ENCODE measurements around the gene LGI4.

The LGI4 gene

GRCh38 chr19:35144600-35145436, 10.0 kb upstream of the LGI4 start:
- Histone ChIP-seq H3K9ac (ENCODE audit: low read length) (no peak overlapping the region), H3K4me3 (ENCODE audit: low read length) (no peak overlapping the region), H3K36me3 (ENCODE audit: control insufficient read depth, insufficient read depth, low read length) (no peaks in the 10 kb centered on the region), H3K4me1 (ENCODE audit: control insufficient read depth, insufficient read depth, low read length) (peaks cover 21% of the 10 kb centered on the region), H3K9me3 (ENCODE audit: control insufficient read depth, low read length) (no peaks in the 10 kb centered on the region), H3K27me3 (ENCODE audit: control insufficient read depth, insufficient read depth, low read length) (peaks cover 21% of the 10 kb centered on the region)

DNA sequence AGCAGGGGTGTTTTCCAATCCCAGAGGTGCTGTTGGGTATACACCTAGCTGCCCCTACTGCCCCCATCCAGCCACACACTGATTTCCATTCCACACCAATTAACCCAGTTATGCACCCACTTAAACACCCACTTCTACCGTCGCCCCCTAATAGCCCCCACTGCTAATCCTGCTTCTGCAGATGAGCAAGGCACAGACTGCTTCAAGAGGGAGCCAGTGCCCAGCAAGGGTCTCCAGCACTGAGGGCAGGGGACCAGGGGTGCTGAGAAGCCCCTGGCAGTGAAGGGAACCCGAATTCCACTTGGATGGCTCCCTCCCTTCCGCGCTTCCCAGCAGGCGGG, 9.4 kb upstream of the LGI4 start:
- Histone ChIP-seq H3K36me3 (ENCODE audit: control insufficient read depth, insufficient read depth, low read length) (no peaks in the 10 kb centered on the region), H3K9me3 (ENCODE audit: control insufficient read depth, low read length) (no peaks in the 10 kb centered on the region), H3K4me3 (ENCODE audit: low read length) (no peak overlapping the region), H3K27me3 (ENCODE audit: control insufficient read depth, insufficient read depth, low read length) (peaks cover 21% of the 10 kb centered on the region), H3K4me1 (ENCODE audit: control insufficient read depth, insufficient read depth, low read length) (peaks cover 21% of the 10 kb centered on the region), H3K9ac (ENCODE audit: low read length) (no peak overlapping the region)

DNA sequence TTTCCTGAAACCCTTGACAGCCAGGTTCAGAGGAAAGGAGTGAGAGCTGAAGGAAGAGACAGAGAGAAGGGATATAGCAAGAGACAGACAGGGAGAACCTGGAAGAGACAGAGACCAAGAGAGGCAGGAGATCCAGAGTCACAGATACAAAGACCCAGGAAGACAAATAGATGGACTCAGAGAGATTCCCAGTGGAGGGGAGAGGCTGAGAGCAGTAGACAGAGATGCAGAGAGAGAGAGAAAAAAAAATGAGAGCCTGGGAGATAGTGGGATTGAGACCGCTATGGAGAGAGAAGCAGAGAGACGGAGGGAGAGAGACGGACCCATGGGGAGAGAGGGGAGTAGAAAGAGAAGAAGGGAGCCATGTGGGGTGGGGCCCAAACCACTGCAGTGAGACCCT, 9.0 kb upstream of the LGI4 start:
- H3K36me3 ChIP-seq (ENCODE audit: control insufficient read depth, insufficient read depth, low read length), result no peaks in the 10 kb centered on the region
- H3K9me3 ChIP-seq (ENCODE audit: control insufficient read depth, low read length), result no peaks in the 10 kb centered on the region
- peaks cover 21% of the 10 kb centered on the region for H3K27me3 ChIP-seq (ENCODE audit: control insufficient read depth, insufficient read depth, low read length)
- no peak overlapping the region for H3K9ac ChIP-seq (ENCODE audit: low read length)
- no peak overlapping the region for H3K4me3 ChIP-seq (ENCODE audit: low read length)
- peaks cover 21% of the 10 kb centered on the region for H3K4me1 ChIP-seq (ENCODE audit: control insufficient read depth, insufficient read depth, low read length)

DNA sequence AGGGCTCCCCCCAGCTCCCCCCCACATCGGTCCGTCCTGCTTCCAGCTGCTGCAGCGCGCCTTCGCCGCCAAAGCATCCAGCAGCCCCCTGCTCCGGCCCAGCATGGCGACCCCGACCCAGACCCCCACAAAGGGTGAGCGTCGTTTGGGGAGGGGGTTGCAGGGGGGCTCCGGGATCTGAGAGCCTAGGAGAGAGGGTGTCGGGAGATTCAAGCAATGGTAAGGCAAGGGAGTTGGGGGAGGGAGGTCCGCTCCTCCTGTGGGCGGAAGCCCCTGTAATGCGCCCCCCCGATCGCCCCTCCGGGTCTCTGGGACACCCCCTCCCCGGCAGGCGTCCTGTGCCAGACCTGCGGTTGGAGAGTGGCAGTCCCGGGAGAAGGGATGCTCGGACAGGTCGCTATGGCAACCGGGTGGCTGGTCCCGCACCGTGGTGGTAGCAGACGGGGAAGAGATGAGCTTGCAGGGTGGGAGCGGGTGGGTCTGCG, 8.4 kb upstream of the LGI4 start, which contains the start of gene FXYD7:
FXYD7 (plus strand) TSS at position 25 of the 485 bp plus-strand sequence; CDS start at position 104, 79 bp downstream.
- peak within 1 kb of the TSS; percentile 10 for H3K9ac ChIP-seq (ENCODE audit: low read length)
- H3K4me3 ChIP-seq (ENCODE audit: low read length), result no peak within 1 kb of the TSS
- H3K9me3 ChIP-seq (ENCODE audit: control insufficient read depth, low read length), result no peaks in the 10 kb centered on the region
- no peaks in the 10 kb centered on the region for H3K36me3 ChIP-seq (ENCODE audit: control insufficient read depth, insufficient read depth, low read length)
- H3K27me3 ChIP-seq (ENCODE audit: control insufficient read depth, insufficient read depth, low read length), result peaks cover 21% of the 10 kb centered on the region
- H3K4me1 ChIP-seq (ENCODE audit: control insufficient read depth, insufficient read depth, low read length), result peaks cover 21% of the 10 kb centered on the region

GRCh38 chr19:35142606-35143230, 7.9 kb upstream of the LGI4 start:
- Histone ChIP-seq H3K9me3 (ENCODE audit: control insufficient read depth, low read length) (no peaks in the 10 kb centered on the region), H3K27me3 (ENCODE audit: control insufficient read depth, insufficient read depth, low read length) (peaks cover 21% of the 10 kb centered on the region), H3K36me3 (ENCODE audit: control insufficient read depth, insufficient read depth, low read length) (no peaks in the 10 kb centered on the region), H3K4me1 (ENCODE audit: control insufficient read depth, insufficient read depth, low read length) (peaks cover 21% of the 10 kb centered on the region), H3K9ac (ENCODE audit: low read length) (peak overlapping the region; percentile 10), H3K4me3 (ENCODE audit: low read length) (no peak overlapping the region)

DNA sequence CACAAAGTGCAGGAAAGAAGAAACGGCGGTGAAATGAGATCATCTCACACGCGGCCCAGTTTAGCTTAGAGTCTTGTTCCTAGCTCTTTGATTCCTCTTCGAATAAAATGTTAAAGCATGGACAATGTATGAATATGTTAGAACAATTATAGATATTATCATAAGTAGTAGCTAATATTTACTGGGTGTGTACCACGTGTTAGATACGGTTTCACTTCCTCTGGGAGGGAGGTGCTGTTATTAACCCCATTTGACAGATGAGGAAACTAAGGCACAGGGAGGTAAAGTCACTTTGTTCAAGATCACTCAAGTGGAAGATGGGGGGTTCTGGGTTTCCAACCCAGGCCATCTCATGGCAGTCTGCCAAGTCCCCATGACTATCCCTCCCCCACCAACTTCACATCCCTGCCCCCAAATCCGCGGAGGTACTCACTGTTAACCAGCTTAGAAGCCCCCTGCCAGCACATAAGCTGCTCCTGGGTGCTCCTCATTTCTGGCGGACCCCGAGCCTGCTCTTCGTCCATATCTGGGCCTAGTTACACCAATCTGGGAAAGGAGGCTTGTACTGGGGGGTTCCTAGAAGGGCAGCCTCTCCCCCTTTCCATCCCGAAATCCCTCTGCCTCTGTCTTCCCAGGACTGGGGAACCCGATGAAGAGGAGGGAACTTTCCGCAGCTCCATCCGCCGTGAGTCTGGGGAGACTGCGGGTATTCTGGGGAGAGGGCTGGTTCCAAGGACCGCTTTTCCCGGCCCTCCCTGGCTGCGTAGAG, 7.2 kb upstream of the LGI4 start:
- peaks cover 26% of the 10 kb centered on the region for H3K4me1 ChIP-seq (ENCODE audit: control insufficient read depth, insufficient read depth, low read length)

GRCh38 chr19:35140962-35141836, 6.3 kb upstream of the LGI4 start:
- H3K4me1 ChIP-seq (ENCODE audit: control insufficient read depth, insufficient read depth, low read length), result peaks cover 31% of the 10 kb centered on the region
- peak overlapping the region; percentile 20 for H3K4me3 ChIP-seq (ENCODE audit: low read length)
- no peaks in the 10 kb centered on the region for H3K9me3 ChIP-seq (ENCODE audit: control insufficient read depth, low read length)
- no peaks in the 10 kb centered on the region for H3K36me3 ChIP-seq (ENCODE audit: control insufficient read depth, insufficient read depth, low read length)
- peak overlapping the region; percentile 45 for H3K9ac ChIP-seq (ENCODE audit: low read length)
- H3K27me3 ChIP-seq (ENCODE audit: control insufficient read depth, insufficient read depth, low read length), result peaks cover 21% of the 10 kb centered on the region

More for the DNA sequence above, 7.2 kb upstream of the LGI4 start:
- Histone ChIP-seq H3K9ac (ENCODE audit: low read length) (peak overlapping the region; percentile 10), H3K27me3 (ENCODE audit: control insufficient read depth, insufficient read depth, low read length) (peaks cover 21% of the 10 kb centered on the region), H3K36me3 (ENCODE audit: control insufficient read depth, insufficient read depth, low read length) (no peaks in the 10 kb centered on the region), H3K9me3 (ENCODE audit: control insufficient read depth, low read length) (no peaks in the 10 kb centered on the region), H3K4me3 (ENCODE audit: low read length) (peak overlapping the region; percentile 20)

DNA sequence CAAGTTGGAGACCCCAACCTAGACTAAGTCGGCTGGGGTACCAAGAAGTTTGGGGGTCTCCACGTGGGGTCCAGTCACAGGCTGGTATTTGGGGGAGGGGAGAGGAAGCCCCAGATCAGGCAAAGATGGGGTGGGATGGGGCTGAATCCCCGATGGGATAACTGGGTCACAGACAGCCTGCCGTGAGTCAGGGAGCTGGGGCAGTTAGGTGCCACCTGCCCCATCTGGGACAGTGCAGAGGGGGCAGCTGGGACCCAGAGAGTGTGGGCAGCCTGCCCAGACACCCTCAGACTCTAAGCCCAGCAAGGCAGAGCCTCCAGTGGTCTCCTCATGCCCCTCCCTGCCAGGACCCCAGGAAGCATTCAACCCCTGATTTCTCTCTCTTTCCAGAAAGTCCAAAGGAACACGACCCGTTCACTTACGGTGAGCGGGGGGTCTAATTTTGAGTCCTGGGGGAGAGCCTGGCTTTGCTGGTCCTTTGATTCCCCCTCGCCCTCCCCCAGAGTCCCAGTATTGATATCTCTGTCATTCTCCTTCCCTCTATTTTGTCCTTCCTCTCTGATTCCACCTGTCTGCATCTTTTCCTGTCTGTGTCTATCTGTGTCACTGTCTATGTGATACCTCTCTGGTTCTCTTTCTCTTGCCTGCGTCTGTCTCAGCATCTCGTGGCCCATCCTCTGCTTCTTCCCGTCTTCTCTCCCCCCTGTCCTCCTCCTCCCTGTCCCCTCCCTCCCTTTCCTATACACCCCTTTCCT, 5.5 kb upstream of the LGI4 start:
- H3K9ac ChIP-seq (ENCODE audit: low read length), result peak overlapping the region; percentile 45
- no peak overlapping the region for H3K4me3 ChIP-seq (ENCODE audit: low read length)
- no peaks in the 10 kb centered on the region for H3K36me3 ChIP-seq (ENCODE audit: control insufficient read depth, insufficient read depth, low read length)
- H3K4me1 ChIP-seq (ENCODE audit: control insufficient read depth, insufficient read depth, low read length), result peaks cover 31% of the 10 kb centered on the region
- no peaks in the 10 kb centered on the region for H3K9me3 ChIP-seq (ENCODE audit: control insufficient read depth, low read length)
- H3K27me3 ChIP-seq (ENCODE audit: control insufficient read depth, insufficient read depth, low read length), result peaks cover 21% of the 10 kb centered on the region

DNA sequence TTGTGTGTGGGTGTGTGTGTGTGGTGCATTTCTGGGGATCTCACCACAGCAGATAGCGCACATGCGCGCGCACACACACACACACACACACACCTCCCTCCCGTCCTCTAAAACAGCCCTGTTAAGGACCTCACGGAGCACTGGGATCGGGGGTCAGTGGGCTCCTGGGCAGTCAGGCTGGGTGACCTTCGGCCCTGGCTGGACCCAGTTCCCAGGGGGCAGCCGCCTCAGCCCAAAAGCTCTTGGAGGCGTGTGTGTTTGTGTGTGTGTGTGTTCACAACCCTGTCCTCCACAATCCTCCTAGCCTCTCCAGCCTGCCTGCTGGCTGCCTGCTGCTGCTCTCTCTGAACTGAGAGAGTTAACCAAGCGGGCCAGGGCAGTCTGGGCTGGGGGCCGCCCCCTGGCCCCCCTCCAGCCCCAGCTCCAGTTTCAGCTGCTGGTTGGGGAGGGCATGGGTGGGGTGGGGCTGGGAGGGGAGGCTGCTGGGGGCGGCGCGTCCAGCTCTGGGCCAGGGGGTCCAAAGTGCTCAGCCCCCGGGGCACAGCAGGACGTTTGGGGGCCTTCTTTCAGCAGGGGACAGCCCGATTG, 3.5 kb upstream of the LGI4 start, which contains the start of gene FXYD1:
FXYD1 (plus strand) TSS at position 520 of the 588 bp plus-strand sequence. CDS start 1,256 bp downstream, outside the sequence.
- Histone ChIP-seq H3K36me3 (ENCODE audit: control insufficient read depth, insufficient read depth, low read length) (no peaks in the 10 kb centered on the region), H3K4me1 (ENCODE audit: control insufficient read depth, insufficient read depth, low read length) (peaks cover 31% of the 10 kb centered on the region), H3K9ac (ENCODE audit: low read length) (peak within 1 kb of the TSS; percentile 45), H3K4me3 (ENCODE audit: low read length) (no peak within 1 kb of the TSS), H3K9me3 (ENCODE audit: control insufficient read depth, low read length) (no peaks in the 10 kb centered on the region), H3K27me3 (ENCODE audit: control insufficient read depth, insufficient read depth, low read length) (peaks cover 12% of the 10 kb centered on the region)

GRCh38 chr19:35136977-35137702, 2.3 kb upstream of the LGI4 start:
- Histone ChIP-seq H3K36me3 (ENCODE audit: control insufficient read depth, insufficient read depth, low read length) (no peaks in the 10 kb centered on the region), H3K27me3 (ENCODE audit: control insufficient read depth, insufficient read depth, low read length) (peaks cover 3% of the 10 kb centered on the region), H3K4me1 (ENCODE audit: control insufficient read depth, insufficient read depth, low read length) (peaks cover 25% of the 10 kb centered on the region), H3K4me3 (ENCODE audit: low read length) (no peak overlapping the region), H3K9me3 (ENCODE audit: control insufficient read depth, low read length) (no peaks in the 10 kb centered on the region), H3K9ac (ENCODE audit: low read length) (no peak overlapping the region)
